Measurements from ENCODE around the gene KLHL29. TPM values are rescaled to one million over a fixed set of nuclear protein-coding genes. Genes with fewer than 3 reads are reported as not detected.

The KLHL29 gene
- total RNA-seq, 2 experiments from 2014 or later, result 0.23 to 0.66 TPM

DNA sequence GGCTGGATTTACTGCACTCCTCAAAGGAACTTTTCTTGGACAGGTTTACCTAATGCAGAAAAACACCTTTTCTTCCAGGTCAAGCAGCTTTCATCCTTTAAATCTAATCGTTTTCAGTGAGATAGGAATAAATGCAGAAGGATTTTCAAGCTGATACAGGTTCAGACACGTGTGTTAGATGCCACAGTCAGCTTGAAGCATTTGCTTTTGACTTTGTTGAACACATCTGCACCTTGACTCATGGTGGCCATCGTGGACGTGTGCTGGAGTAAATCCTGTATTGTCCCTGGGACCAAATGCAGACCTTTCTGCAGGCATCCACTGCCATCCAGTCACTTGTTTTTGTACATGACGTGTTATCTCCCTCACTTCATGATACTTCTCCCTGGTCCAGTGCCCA is 61.9 kb downstream of the KLHL29 start:
- no peak overlapping the region for H2AFZ ChIP-seq (ENCODE audit: low read length)
- H3K4me2 ChIP-seq (ENCODE audit: low read length), result no peak overlapping the region
- TF ChIP-seq CTCF (conservative IDR thresholded peaks at IDR 0.05; ENCODE audit: low read length) (no peak), EZH2phosphoT487 (IDR thresholded peaks at IDR 0.05; ENCODE audit: borderline replicate concordance, low read depth, low read length) (no peak)
- intact Hi-C loops (cut with micrococcal nuclease; ENCODE audit: unreplicated experiment), result no loop called here
- no peaks in the 10 kb centered on the region for H3K4me1 ChIP-seq (ENCODE audit: insufficient read depth, low read length, poor library complexity, severe bottlenecking)
- H3K4me3 ChIP-seq (ENCODE audit: low read depth, low read length, poor library complexity, severe bottlenecking), result no peak overlapping the region
- no peaks in the 10 kb centered on the region for H3K36me3 ChIP-seq (ENCODE audit: insufficient read depth, low read length)
- DNase-seq (ENCODE audit: low spot score), result no peak
- CTCF ChIA-PET (ENCODE audit: unreplicated experiment), result no interaction called here
- no TSS peak for BruUV-seq (replicated peaks)
- H3K79me2 ChIP-seq (ENCODE audit: insufficient read depth, low read depth, low read length), result no peaks in the 10 kb centered on the region
- no peaks in the 10 kb centered on the region for H3K9me3 ChIP-seq (ENCODE audit: low read length)
- POLR2A ChIA-PET, result interaction anchor here (0.7 kb wide), 1 partner anchor 248 kb away, joined by 3 read pairs; no protein-coding TSS in a partner anchor
- no peaks in the 10 kb centered on the region for H3K9me2 ChIP-seq (ENCODE audit: insufficient read depth, low read length)
- H4K20me1 ChIP-seq (ENCODE audit: insufficient read depth, low read length), result no peaks in the 10 kb centered on the region
- no peak overlapping the region for H3K27ac ChIP-seq (ENCODE audit: low read depth, low read length, poor library complexity, severe bottlenecking)

GRCh38 chr2:23447405-23447804 is 62.4 kb downstream of the KLHL29 start:
- Histone ChIP-seq H3K36me3 (ENCODE audit: insufficient read depth, low read length) (no peaks in the 10 kb centered on the region), H3K79me2 (ENCODE audit: insufficient read depth, low read depth, low read length) (no peaks in the 10 kb centered on the region), H4K20me1 (ENCODE audit: insufficient read depth, low read length) (no peaks in the 10 kb centered on the region), H3K4me2 (ENCODE audit: low read length) (no peak overlapping the region), H3K4me1 (ENCODE audit: insufficient read depth, low read length, poor library complexity, severe bottlenecking) (no peaks in the 10 kb centered on the region), H3K27ac (ENCODE audit: low read depth, low read length, poor library complexity, severe bottlenecking) (no peak overlapping the region), H3K9me3 (ENCODE audit: low read length) (no peaks in the 10 kb centered on the region), H2AFZ (ENCODE audit: low read length) (no peak overlapping the region), H3K9me2 (ENCODE audit: insufficient read depth, low read length) (no peaks in the 10 kb centered on the region), H3K4me3 (ENCODE audit: low read depth, low read length, poor library complexity, severe bottlenecking) (no peak overlapping the region)
- TF ChIP-seq EZH2phosphoT487 (IDR thresholded peaks at IDR 0.05; ENCODE audit: borderline replicate concordance, low read depth, low read length), result no peak
- no peak for TF ChIP-seq CTCF (conservative IDR thresholded peaks at IDR 0.05; ENCODE audit: low read length)
- intact Hi-C loops (cut with micrococcal nuclease; ENCODE audit: unreplicated experiment), result no loop called here
- ChIA-PET CTCF (ENCODE audit: unreplicated experiment) (no interaction called here), POLR2A (no interaction called here)
- DNase-seq (ENCODE audit: low spot score), result no peak
- no TSS peak for BruUV-seq (replicated peaks)

DNA sequence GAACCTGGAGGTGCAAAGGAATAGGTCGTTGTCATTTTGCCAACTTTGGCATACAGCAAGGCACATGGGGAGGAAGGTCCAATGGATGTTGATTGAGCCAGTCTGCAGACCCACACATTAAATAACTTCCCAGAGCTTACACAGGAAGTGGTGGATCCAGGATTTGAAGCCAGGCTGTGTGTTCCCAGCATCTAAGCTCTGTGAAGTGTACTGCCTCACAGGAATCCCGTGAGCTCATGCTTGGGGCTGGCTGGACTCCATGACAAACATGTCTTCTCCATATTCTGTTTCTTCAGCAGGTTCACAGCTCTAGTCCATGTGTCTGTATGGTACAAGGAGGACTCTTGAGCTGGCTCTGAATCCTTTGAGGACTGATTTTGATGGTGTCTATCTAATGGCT is 63.9 kb downstream of the KLHL29 start:
- Histone ChIP-seq H3K4me3 (ENCODE audit: low read depth, low read length, poor library complexity, severe bottlenecking) (no peak overlapping the region), H3K79me2 (ENCODE audit: insufficient read depth, low read depth, low read length) (no peaks in the 10 kb centered on the region), H3K4me2 (ENCODE audit: low read length) (0 out of 2 replicates have a peak overlapping the region, but pooled peaks have one; percentile 20), H3K27ac (ENCODE audit: low read depth, low read length, poor library complexity, severe bottlenecking) (no peak overlapping the region), H3K9me2 (ENCODE audit: insufficient read depth, low read length) (no peaks in the 10 kb centered on the region), H3K9me3 (ENCODE audit: low read length) (no peaks in the 10 kb centered on the region), H3K4me1 (ENCODE audit: insufficient read depth, low read length, poor library complexity, severe bottlenecking) (no peaks in the 10 kb centered on the region), H3K36me3 (ENCODE audit: insufficient read depth, low read length) (no peaks in the 10 kb centered on the region), H2AFZ (ENCODE audit: low read length) (no peak overlapping the region), H4K20me1 (ENCODE audit: insufficient read depth, low read length) (no peaks in the 10 kb centered on the region)
- no peak for TF ChIP-seq CTCF (conservative IDR thresholded peaks at IDR 0.05; ENCODE audit: low read length)
- no peak for TF ChIP-seq EZH2phosphoT487 (IDR thresholded peaks at IDR 0.05; ENCODE audit: borderline replicate concordance, low read depth, low read length)
- intact Hi-C loops (cut with micrococcal nuclease; ENCODE audit: unreplicated experiment), result no loop called here
- POLR2A ChIA-PET, result interaction anchor here (0.7 kb wide), 1 partner anchor 363 kb away, joined by 3 read pairs; no protein-coding TSS in a partner anchor
- no peak for DNase-seq (ENCODE audit: low spot score)
- BruUV-seq (replicated peaks), result no TSS peak
- CTCF ChIA-PET (ENCODE audit: unreplicated experiment), result no interaction called here

Measured in OCI-LY7 (cell line).